LNCaP clone FGC (cell line): Measurements from ENCODE around the gene PPP1R12A.

Experiments used
- DNase-seq: peaks from one replicate; pipeline ENCODE4 v3.0.0-alpha.2; 2011; ENCODE audit warnings: low read depth
- H3K4me3 ChIP-seq: 2 replicates; pipeline ENCODE4 v1.5.1; 2011; ENCODE audit warnings: mild to moderate bottlenecking, low read depth, low read length, control low read depth
- TF ChIP-seq, protein P1 (sequence below): IDR thresholded peaks from 2 replicates; pipeline ENCODE4 v1.5.1; 2012; ENCODE audit warnings: mild to moderate bottlenecking; ENCODE audit not compliant: control insufficient read depth, insufficient read depth; ENCODE audit errors: extremely low read depth

Gene PPP1R12A

GRCh38 chr12:79935624-79936345 is 888 bp upstream of the PPP1R12A start:
- no peak for DNase-seq
- peak overlapping the region; percentile 95 for H3K4me3 ChIP-seq
- TF ChIP-seq, protein P1, sequence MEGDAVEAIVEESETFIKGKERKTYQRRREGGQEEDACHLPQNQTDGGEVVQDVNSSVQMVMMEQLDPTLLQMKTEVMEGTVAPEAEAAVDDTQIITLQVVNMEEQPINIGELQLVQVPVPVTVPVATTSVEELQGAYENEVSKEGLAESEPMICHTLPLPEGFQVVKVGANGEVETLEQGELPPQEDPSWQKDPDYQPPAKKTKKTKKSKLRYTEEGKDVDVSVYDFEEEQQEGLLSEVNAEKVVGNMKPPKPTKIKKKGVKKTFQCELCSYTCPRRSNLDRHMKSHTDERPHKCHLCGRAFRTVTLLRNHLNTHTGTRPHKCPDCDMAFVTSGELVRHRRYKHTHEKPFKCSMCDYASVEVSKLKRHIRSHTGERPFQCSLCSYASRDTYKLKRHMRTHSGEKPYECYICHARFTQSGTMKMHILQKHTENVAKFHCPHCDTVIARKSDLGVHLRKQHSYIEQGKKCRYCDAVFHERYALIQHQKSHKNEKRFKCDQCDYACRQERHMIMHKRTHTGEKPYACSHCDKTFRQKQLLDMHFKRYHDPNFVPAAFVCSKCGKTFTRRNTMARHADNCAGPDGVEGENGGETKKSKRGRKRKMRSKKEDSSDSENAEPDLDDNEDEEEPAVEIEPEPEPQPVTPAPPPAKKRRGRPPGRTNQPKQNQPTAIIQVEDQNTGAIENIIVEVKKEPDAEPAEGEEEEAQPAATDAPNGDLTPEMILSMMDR, result no peak

DNA sequence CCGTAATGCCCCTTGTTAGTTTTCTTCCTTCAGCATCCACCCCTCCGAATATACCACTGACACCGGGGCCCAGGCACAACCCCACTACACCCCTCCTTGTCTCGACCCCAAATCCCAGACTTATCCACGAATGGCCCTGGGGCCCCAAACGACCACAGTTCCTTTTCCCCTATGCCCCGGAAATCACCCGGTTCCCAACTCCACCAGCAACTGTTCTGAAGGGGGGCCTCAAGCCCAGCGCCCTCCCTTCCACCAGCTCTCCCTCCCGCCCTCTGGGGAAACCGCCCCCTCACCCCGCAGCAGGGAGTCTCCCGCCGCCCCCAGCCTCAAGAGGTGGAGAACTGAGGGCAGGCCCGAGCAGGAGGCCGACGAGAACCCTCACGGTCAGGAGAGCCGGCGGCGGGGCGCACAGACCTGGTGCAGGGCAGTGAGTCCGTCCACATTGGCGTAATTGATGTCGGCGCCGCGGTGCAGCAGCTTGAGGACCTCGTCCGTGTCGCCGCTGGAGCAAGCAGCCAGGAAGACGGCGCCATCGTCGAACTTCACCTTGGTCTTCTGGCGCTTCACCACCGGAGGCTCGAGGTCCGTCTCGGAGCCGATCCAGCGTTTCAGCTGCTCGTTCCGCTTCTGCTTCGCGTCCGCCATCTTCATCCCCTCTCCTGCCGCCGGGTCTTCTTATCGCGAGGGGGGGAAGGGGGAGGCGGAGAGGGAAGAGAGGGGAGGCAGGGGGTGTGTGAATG is 446 bp downstream of the PPP1R12A start:
- TF ChIP-seq, protein P1, result no peak
- DNase-seq, result no peak
- peak overlapping the region; percentile 95 for H3K4me3 ChIP-seq

GRCh38 chr12:79933532-79934264 is 1.2 kb downstream of the PPP1R12A start:
- H3K4me3 ChIP-seq, result peak overlapping the region; percentile 95
- DNase-seq, result peak; percentile 45
- TF ChIP-seq, protein P1, result no peak

GRCh38 chr12:79933043-79933442 is 1.9 kb downstream of the PPP1R12A start:
- peak overlapping the region; percentile 95 for H3K4me3 ChIP-seq
- TF ChIP-seq, protein P1, result no peak
- no peak for DNase-seq

GRCh38 chr12:79932357-79932756 is 2.5 kb downstream of the PPP1R12A start:
- H3K4me3 ChIP-seq, result peak overlapping the region; percentile 95; the same call in 1 of the 2 replicates
- no peak for DNase-seq
- TF ChIP-seq, protein P1, result no peak

GRCh38 chr12:79929065-79929464 is 5.8 kb downstream of the PPP1R12A start:
- H3K4me3 ChIP-seq, result no peak overlapping the region
- DNase-seq, result no peak
- TF ChIP-seq, protein P1, result no peak
